ENCODE data around the gene TFEB. TPM values are rescaled to one million over a fixed set of nuclear protein-coding genes. Genes with fewer than 3 reads are reported as not detected.
A peak's percentile ranks its signal among the peaks of the same experiment; 100 is the strongest.

Gene TFEB
- total and polyA plus RNA-seq, 10 of the 15 experiments (the other 5 are each of a cell fraction or from before 2014, with no cell fraction given) = 0.84 to 108 (median 60.8) TPM

DNA sequence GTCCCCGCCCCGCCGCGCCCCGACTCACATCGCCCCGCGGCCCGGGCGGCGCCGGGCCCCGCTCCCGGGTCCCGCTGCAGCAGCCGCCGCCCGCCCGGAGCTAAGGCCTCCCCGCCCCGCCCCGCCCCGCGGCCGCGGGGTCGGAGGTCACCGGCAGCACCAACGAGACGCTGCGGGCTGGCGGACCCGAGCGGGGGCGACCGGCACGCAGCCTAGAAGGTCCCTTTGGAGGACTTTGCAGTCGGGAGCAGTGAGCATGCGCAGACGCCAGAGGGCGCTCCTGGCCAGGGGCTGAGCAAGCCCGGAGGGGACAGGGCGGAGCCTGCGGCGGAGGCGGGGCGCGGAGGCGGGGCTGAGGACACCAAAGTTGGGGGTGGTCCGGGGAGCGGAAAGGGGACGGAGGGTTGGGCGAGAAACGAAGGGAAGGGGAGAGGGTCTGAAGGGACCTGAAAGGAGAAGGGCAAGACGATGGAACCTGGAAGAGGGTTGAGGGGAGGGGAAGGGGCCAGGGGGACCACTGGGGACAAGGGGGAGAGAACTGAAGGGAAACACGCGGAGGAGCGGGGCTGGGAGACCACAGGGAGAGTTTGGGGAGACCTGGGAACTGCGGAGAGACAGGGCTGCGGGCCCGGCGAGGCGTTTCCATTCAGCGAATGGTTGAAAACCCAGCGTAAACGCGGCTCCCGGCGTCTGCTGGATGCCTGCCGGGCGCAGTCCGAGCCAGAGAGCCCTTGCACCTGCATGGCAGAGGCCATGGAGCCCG lies 44.6 kb upstream of the TFEB start, which contains the start of gene FRS3:
Gene FRS3 (minus strand): TSS at position 113 of the 763 bp plus-strand sequence. CDS start 2,913 bp downstream, outside the sequence.
- peak within 1 kb of the TSS; percentile 88 for H2AFZ ChIP-seq (ENCODE audit: control insufficient read depth, low read depth, low read length)
- ChIA-PET POLR2A (interaction anchor here (0.6 kb wide), 1 partner anchor 167 kb away, joined by 3 read pairs; no protein-coding TSS in a partner anchor), CTCF (interaction anchor here (0.7 to 8.3 kb wide), 2 partner anchors 97 to 264 kb away, joined by 3 to 141 read pairs; no protein-coding TSS in a partner anchor), SMC1A (ENCODE audit: uncharacterized antibody, unreplicated experiment) (interaction anchor here (0.6 kb wide), 1 partner anchor 265 kb away, joined by 3 read pairs; no protein-coding TSS in a partner anchor), RAD21 (ENCODE audit: unreplicated experiment) (interaction anchor here (0.6 to 1.9 kb wide), 7 partner anchors 34 to 266 kb away, joined by 3 to 9 read pairs (median 4); no protein-coding TSS in a partner anchor)
- peak within 1 kb of the TSS; percentile 72 for H3K9ac ChIP-seq (ENCODE audit: control insufficient read depth, insufficient read depth, low read length)
- WGBS (ENCODE audit: insufficient coverage, insufficient replicate concordance, low lambda C conversion rate, missing lambda C conversion rate) = under 1% methylated on average over 42 of the region's 73 CpGs
- FAIRE-seq (peak; percentile 89), DNase-seq (ENCODE audit: low read depth, low spot score) (peak; percentile 78), ATAC-seq (peak; percentile 95)
- intact Hi-C loops (cut with micrococcal nuclease; ENCODE audit: unreplicated experiment) = loop anchor here (1.0 to 5.0 kb wide), 5 partner anchors 73 to 432 kb away; no protein-coding TSS in a partner anchor
- H3K36me3 ChIP-seq (ENCODE audit: control insufficient read depth in 2 of 2, insufficient read depth in 2 of 2, low read length in 1 of 2) = peaks cover 0 to 3% of the 10 kb centered on the region in 2 experiments; a peak in 1 of 4 replicates
- H3K9me3 ChIP-seq (replicated peaks; ENCODE audit: control insufficient read depth, insufficient read depth, low read length) = no peaks in the 10 kb centered on the region
- H3K27ac ChIP-seq (ENCODE audit: control insufficient read depth, insufficient read depth) = no peak within 1 kb of the TSS
- no TSS peak for BruUV-seq (replicated peaks)
- no peaks in the 10 kb centered on the region for H3K27me3 ChIP-seq (replicated peaks in 1 of 2; ENCODE audit: control insufficient read depth in 2 of 2, insufficient read depth in 2 of 2, low read length in 1 of 2)
- peak within 1 kb of the TSS; percentile 98 for H3K4me2 ChIP-seq (ENCODE audit: control insufficient read depth, insufficient read depth)
- no peaks in the 10 kb centered on the region for H3K79me2 ChIP-seq (ENCODE audit: control insufficient read depth, insufficient read depth, low read length)
- in situ Hi-C loops (cut with MboI) = no loop called here
- H4K20me1 ChIP-seq (ENCODE audit: control insufficient read depth, insufficient read depth) = no peaks in the 10 kb centered on the region
- peak within 1 kb of the TSS; percentile 74 for H3K4me3 ChIP-seq
- peaks cover 18% of the 10 kb centered on the region for H3K4me1 ChIP-seq (ENCODE audit: control insufficient read depth, insufficient read depth, low read length)
- peak; percentile 54; the same call in 1 of the 2 replicates for TF ChIP-seq CREM (IDR thresholded peaks at IDR 0.05; ENCODE audit: low read depth)
- TF ChIP-seq SMAD1 (IDR thresholded peaks at IDR 0.05; ENCODE audit: low read depth, partially characterized antibody) = no peak
- peak; percentile 96 for TF ChIP-seq NR2F1 (conservative IDR thresholded peaks at IDR 0.05)
- TF ChIP-seq, protein P1, sequence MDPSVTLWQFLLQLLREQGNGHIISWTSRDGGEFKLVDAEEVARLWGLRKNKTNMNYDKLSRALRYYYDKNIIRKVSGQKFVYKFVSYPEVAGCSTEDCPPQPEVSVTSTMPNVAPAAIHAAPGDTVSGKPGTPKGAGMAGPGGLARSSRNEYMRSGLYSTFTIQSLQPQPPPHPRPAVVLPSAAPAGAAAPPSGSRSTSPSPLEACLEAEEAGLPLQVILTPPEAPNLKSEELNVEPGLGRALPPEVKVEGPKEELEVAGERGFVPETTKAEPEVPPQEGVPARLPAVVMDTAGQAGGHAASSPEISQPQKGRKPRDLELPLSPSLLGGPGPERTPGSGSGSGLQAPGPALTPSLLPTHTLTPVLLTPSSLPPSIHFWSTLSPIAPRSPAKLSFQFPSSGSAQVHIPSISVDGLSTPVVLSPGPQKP (IDR thresholded peaks at IDR 0.05; ENCODE audit: low read depth, low read length) = peak; percentile 61
- TF ChIP-seq ZNF384 (IDR thresholded peaks at IDR 0.05; ENCODE audit: borderline replicate concordance, low read depth, low read length) = no peak
- TF ChIP-seq YY1 (IDR thresholded peaks at IDR 0.05; ENCODE audit: low read depth, low read length) = peak; percentile 79
- peak; percentile 68; the same call in 1 of the 2 replicates for TF ChIP-seq MXI1 (IDR thresholded peaks at IDR 0.05; ENCODE audit: low read depth, low read length)
- TF ChIP-seq NR2C1 (IDR thresholded peaks at IDR 0.05) = peak; percentile 97
- TF ChIP-seq, protein P2, sequence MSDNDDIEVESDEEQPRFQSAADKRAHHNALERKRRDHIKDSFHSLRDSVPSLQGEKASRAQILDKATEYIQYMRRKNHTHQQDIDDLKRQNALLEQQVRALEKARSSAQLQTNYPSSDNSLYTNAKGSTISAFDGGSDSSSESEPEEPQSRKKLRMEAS (IDR thresholded peaks at IDR 0.05; ENCODE audit: low read depth, low read length) = peak; percentile 32; the same call in 1 of the 2 replicates
- TF ChIP-seq, protein P3, sequence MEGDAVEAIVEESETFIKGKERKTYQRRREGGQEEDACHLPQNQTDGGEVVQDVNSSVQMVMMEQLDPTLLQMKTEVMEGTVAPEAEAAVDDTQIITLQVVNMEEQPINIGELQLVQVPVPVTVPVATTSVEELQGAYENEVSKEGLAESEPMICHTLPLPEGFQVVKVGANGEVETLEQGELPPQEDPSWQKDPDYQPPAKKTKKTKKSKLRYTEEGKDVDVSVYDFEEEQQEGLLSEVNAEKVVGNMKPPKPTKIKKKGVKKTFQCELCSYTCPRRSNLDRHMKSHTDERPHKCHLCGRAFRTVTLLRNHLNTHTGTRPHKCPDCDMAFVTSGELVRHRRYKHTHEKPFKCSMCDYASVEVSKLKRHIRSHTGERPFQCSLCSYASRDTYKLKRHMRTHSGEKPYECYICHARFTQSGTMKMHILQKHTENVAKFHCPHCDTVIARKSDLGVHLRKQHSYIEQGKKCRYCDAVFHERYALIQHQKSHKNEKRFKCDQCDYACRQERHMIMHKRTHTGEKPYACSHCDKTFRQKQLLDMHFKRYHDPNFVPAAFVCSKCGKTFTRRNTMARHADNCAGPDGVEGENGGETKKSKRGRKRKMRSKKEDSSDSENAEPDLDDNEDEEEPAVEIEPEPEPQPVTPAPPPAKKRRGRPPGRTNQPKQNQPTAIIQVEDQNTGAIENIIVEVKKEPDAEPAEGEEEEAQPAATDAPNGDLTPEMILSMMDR (IDR thresholded peaks at IDR 0.05 in 2 of 3, conservative IDR thresholded peaks at IDR 0.05 in 1 of 3; ENCODE audit: control insufficient read depth in 2 of 3, extremely low read depth in 1 of 3, insufficient read depth in 1 of 3, low read depth in 3 of 3, low read length in 3 of 3) = peak; percentile 94 to 99 (median 97); a peak in 5 of 6 replicates
- TF ChIP-seq JUND (IDR thresholded peaks at IDR 0.05; ENCODE audit: low read depth, low read length) = no peak
- TF ChIP-seq, protein P4, sequence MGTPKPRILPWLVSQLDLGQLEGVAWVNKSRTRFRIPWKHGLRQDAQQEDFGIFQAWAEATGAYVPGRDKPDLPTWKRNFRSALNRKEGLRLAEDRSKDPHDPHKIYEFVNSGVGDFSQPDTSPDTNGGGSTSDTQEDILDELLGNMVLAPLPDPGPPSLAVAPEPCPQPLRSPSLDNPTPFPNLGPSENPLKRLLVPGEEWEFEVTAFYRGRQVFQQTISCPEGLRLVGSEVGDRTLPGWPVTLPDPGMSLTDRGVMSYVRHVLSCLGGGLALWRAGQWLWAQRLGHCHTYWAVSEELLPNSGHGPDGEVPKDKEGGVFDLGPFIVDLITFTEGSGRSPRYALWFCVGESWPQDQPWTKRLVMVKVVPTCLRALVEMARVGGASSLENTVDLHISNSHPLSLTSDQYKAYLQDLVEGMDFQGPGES (IDR thresholded peaks at IDR 0.05) = 0 out of 2 replicates have a peak, but pooled peaks have one; percentile 17
- TF ChIP-seq SREBF1 (IDR thresholded peaks at IDR 0.05; ENCODE audit: low read length) = peak; percentile 47; the same call in 1 of the 2 replicates
- TF ChIP-seq RUNX3 (IDR thresholded peaks at IDR 0.05; ENCODE audit: low read length) = peak; percentile 56
- 0 out of 2 replicates have a peak, but pooled peaks have one; percentile 15 for TF ChIP-seq NRF1 (conservative IDR thresholded peaks at IDR 0.05; ENCODE audit: low read depth, low read length)
- TF ChIP-seq POU2F2 (IDR thresholded peaks at IDR 0.05; ENCODE audit: borderline replicate concordance, low read depth, low read length) = peak; percentile 33; the same call in 1 of the 3 replicates
- peak; percentile 74 for TF ChIP-seq HCFC1 (IDR thresholded peaks at IDR 0.05; ENCODE audit: low read length)
- peak; percentile 70 for TF ChIP-seq ZNF24 (IDR thresholded peaks at IDR 0.05)

Data from GM12878 (cell line).